GM21786 (cell line): ENCODE data around the gene RBBP6.
"Not testable (repeated sequence)": the region's sequence is repeated elsewhere in the genome, so short reads cannot be mapped to it uniquely, and the experiment has no call there.

ENCODE experiments used
- ATAC-seq: cut with Tn5 transposase; IDR thresholded peaks from one replicate; pipeline ENCODE4 v1.9.1; 2021; ENCODE audit not compliant: unreplicated experiment

The RBBP6 gene, protein sequence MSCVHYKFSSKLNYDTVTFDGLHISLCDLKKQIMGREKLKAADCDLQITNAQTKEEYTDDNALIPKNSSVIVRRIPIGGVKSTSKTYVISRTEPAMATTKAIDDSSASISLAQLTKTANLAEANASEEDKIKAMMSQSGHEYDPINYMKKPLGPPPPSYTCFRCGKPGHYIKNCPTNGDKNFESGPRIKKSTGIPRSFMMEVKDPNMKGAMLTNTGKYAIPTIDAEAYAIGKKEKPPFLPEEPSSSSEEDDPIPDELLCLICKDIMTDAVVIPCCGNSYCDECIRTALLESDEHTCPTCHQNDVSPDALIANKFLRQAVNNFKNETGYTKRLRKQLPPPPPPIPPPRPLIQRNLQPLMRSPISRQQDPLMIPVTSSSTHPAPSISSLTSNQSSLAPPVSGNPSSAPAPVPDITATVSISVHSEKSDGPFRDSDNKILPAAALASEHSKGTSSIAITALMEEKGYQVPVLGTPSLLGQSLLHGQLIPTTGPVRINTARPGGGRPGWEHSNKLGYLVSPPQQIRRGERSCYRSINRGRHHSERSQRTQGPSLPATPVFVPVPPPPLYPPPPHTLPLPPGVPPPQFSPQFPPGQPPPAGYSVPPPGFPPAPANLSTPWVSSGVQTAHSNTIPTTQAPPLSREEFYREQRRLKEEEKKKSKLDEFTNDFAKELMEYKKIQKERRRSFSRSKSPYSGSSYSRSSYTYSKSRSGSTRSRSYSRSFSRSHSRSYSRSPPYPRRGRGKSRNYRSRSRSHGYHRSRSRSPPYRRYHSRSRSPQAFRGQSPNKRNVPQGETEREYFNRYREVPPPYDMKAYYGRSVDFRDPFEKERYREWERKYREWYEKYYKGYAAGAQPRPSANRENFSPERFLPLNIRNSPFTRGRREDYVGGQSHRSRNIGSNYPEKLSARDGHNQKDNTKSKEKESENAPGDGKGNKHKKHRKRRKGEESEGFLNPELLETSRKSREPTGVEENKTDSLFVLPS (N-terminal part only)

DNA sequence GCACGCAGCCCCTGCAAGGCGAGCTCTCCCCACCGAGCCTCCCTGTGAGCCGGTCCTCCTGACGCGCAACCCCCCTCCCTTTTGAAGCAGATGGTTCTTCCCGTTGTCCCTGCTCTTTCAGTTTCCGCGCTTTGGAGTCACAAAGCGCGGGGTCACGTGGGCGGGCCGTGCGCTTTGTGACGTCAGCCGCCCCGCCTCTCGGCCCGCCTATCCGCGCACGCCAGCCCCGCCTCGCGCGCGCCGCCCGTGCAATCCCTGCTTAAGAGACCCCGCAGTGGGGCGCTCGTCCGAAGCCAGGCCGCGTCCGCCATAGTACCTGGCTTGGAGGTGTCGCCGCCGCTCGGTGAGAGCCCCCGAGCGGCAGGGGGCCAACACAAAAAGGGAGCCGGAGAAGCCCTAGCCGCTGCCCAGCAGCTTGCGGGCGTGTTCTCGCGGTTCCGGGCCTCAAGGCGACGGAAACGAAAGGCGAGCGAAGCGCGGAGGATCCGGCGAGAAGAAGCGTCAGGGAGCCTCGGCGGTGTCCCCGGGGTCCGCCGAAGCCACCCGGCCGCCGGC, at the start of gene RBBP6:
RBBP6 (plus strand) TSS at position 272 of the 555 bp plus-strand sequence. CDS start 1,061 bp downstream, outside the sequence.
- ATAC-seq: peak; percentile 85

DNA sequence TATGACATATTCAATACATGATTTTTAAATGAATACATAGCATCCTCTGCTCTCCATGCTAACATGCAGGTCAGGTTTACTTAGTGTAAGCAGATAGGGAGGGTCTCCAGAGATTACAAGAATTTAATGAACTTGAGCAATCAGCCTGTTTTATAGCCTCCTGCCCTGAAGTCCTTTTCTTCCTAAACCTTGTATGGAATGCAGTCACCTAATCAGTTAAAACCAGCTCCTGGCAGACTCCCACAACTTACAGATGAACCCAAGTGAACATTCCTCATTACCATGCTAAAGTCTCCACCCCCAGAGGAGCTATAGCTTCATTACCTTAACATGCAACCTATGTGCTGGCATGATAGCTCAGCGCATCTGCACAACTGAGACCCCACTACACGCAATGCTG, 48.5 kb upstream of the RBBP6 start:
- no peak for ATAC-seq

DNA sequence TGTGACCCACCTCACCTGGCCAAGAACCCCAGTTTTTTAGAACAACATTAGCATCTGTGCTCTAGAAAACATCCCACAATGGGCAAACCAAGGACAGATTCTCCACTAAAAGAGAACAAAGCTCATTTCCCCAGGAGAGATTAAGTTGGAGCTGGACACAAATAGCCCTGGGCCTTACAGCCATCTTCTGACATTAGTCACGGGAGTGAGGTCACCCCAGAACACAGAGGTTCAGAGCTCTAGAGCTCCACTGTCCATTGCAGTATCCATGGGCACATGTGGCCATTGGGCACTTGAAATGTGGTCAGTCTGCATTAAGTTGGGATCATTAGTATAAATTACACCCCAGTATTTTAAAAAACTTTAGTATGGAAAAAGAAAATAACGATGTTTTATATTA, 47.6 kb upstream of the RBBP6 start:
- no peak for ATAC-seq

DNA sequence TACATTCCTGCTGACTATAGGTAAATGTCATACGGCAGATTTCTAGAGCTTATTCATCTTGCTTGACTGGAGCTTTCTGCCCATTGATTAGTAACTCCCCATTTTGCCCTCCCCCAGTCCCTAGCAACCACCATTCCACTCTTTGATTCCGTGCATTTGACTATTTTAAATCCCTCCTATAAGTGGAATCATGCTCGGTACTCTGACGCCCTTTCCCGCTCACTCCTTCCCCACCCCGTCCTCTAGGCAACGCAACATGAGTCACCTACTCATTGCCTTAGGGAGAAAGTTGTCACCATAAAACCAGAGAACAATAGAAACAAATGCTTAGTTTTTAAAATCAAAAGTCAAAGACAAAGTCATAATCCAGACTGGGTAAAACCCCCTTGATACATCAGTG, 45.5 kb upstream of the RBBP6 start:
- no peak for ATAC-seq

DNA sequence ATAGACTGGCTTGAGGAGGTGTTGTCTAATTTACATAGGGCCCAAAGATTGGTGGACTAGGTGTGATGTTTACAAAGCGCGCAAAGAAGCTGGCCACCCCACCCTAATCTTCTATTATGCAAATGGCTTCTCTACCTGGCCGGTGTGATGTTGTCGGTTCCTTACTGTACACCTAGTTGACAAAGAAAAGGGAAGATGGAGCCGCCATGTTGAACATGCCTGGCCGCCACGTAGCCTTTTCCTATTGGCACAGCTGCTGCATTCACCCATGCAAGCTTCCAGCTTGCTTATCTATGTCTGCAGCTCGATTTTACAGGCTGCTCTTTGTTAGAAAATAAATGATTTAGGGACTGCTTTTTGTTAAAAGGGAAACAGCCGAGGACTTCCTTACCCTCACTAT, 44.2 kb upstream of the RBBP6 start:
- not testable (repeated sequence) for ATAC-seq

DNA sequence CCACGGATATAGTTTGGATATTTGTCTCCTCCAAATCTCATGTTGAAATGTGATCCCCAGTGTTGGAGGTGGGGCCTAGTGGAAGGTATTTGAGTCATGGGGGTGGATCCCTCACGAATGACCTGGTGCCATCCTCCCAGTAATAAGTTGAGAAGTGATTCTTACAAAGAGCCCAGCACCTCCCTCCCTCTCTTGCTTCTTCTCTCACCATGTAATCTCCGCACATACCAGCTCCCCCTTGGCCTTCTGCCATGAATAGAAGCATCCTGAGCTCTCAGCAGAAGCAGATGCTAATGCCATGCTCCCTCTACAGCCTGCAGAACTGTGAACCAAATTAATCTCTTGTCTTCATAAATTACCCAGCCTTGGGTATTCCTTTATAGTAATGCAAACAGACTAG, 41.9 kb upstream of the RBBP6 start:
- ATAC-seq: no peak

DNA sequence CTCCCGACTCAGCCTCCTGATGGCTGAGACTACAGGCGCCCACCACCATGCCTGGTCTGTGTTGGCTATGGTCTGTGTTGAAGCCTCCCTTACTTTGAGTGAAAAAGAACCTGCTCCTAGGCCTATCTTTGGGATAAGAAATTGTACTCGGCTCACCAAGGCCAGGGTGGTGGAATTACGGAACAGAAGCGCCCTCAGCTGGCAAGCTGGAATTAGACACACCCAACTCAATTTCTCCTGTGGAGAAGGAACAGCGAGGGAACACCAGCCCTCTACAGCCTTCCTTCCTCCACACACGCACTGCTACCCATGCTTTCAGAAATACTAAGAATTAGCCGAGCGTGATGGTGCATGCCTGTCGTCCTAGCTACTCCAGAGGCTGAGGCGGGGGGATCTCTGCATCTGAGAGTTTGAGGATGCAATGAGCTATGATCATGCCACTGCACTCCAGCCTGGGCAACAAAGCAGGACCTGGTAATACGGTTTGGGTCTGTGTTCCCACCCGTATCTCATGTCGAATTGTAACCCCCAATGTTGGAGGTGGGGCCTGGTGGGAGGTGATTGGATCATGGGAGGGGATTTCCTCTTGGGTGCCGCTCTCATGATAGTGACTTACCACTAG, 40.1 kb upstream of the RBBP6 start:
- ATAC-seq: no peak

DNA sequence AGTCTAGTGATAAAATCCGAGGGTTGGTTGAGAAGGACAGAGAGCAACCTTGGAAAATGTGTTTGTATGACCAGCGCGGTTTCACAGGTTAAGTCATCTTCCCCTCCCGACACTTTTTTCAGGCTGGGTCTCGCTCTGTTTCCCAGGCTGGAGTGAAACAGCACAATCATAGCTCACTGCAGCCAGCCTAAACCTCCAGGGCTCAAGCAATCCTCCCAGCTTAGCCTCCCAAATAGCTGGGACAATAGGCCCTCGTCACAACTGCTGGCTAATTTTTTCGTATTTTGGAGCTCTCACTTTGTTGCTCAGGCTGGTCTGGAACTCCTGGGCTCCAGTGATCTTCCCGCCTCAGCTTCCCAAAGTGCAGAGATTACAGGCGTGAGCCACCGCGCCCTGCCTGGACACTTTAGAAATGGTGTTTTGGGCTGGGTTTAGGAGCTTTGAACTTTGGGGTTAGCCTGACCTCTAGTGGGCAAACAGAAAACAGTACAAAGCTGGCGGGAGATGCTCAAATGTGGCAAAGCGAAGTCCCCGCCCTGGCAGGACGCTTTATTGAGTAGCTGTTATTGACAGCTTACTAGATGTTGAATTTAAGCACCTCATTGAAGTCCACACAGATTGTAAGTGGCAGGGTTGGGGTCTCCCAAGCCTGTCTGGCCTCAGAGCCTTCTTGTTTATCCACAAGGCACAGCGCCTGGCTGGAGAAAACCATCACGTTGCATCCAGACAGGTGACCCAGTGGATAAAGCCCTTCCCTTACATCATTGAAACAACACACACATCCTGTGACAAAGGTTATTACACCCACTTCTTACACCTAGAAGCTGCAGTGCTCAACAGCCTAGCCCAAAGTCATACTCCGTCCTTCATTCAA, 34.7 kb upstream of the RBBP6 start:
- peak; percentile 55 for ATAC-seq

DNA sequence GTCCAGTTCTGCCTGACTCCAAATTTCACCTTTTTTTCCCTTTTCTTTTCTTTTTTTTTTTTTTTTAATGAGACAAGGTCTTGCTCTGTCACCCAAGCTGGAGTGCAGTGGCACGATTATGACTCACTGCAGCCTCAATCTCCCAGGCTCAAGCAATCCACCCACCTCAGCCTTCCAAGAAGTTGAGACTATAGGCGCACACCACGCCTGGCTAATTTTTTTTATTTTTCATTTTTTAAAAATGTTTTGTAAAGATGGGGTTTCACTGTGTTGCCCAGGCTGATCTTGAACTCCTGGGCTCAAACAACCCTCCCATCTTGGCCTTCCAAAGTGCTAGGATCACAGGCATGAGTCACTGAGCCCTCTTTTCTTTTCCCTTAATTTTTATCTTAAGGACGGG, 33.4 kb upstream of the RBBP6 start:
- no peak for ATAC-seq

DNA sequence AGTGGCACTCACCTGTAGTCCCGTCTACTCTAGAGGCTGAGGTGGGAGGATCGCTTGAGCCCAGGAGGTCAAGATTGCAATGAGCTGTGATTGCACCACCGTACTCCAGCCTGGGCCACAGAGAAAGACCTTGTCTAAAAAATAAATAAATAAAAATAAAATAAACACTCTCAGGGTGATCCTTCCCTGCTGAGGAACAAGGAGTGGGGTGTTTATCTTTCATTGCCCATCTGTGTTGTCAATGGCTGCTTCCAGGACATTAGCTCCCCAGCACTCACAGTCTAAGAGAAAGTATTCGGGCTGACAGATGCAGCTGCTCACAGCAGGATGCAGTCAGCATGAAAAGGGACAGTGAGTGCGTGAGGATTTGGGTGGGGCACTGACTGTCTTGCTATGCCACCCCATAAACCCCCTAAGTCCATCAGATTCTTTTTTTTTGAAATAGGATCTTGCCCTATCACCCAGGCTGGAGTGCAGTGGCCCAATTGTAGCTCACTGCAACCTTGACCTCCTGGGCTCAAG, 31.3 kb upstream of the RBBP6 start:
- ATAC-seq: no peak

DNA sequence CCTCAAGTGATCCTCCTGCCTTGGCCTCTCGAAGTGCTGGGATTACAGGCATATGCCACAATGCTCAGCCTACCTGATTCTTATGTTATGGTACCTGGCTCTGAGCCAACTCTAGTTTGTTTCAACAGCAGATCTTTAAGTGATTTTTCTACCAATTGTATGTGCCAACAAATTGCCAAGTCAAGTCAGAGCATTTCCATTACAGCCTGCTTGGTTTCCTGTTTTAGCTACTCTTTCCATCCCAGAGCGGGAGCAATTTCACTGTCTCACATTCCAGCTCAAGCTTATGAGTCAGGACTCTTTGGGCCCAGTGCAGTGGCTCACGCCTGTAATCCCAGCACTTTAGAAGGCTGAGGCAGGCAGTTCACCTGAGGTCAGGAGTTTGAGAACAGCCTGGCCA, 30.8 kb upstream of the RBBP6 start:
- ATAC-seq: no peak

DNA sequence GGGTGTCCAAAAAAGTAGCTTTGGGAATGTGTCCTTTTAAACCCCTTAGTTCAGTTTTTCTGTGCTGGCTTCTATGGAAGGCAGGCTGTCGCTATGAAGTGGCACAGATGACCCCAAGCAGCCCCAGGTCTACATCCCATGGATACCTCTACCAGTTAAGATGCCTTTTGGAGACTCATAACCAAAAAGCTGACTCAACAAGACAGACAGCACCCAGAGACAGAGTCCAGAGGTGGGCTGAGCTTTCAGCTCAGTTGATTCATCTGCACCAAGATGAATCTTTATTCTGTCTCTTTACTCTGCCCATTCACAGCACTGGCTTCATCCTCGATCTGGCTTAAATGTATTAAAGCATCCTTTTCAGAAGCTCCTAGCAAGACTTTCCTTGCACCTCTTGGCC, 29.8 kb upstream of the RBBP6 start:
- ATAC-seq: no peak

DNA sequence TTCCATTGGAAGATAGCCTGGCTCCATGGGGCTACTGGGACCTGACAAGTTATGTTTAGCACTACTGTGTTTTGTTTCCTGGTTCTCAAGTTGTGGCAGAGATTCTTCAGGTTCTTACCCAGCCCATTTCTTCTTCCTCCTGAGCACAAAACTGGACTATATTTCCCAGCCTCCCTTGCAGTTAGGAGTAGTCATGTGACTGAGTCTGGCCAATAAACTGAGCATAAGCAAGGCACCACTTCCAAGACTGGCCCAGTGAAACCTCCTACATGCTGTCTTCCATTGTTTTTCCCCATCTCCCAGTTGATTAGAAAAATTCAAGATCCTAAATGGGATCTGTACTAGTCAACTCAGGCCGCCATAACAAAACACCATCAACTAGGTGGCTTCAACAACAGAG, 28.2 kb upstream of the RBBP6 start:
- no peak for ATAC-seq

DNA sequence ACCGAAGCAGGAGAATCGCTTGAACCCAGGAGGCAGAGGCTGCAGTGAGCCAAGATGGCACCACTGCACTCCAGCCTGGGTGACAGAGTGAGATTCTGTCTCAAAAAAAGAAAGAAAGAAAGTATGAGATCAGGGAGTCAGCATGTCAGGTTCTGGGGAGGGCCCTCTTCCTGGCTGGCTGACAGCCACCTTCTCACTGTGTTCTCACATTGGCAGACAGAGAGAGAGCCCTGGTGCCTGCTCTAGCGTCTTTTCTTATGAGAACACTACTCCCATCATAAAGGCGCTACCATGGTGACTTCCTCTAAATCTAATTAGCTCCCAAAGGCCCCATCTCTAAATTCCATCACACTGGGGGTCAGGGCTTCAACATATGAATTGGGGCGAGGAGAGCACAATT, 27.6 kb upstream of the RBBP6 start:
- no peak for ATAC-seq

DNA sequence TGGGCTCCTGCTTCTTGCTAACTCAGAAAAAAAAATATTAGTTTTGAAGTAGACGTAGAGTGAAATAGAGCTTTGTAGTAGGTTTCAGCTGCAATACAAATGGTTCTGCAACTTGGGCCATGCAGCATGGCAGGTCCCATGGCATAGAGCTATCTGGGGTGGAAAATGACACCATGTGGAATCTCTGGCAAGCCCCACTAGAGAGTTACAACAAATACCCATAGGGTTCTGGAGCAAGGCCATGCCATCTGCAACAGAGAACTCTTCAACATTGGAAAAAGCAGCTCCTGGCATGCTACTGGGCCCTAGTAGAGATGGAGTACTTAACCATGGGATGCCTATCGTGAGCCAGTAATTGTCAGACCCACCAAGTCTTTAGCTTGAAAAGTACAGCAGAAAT, 25.3 kb upstream of the RBBP6 start:
- no peak for ATAC-seq

DNA sequence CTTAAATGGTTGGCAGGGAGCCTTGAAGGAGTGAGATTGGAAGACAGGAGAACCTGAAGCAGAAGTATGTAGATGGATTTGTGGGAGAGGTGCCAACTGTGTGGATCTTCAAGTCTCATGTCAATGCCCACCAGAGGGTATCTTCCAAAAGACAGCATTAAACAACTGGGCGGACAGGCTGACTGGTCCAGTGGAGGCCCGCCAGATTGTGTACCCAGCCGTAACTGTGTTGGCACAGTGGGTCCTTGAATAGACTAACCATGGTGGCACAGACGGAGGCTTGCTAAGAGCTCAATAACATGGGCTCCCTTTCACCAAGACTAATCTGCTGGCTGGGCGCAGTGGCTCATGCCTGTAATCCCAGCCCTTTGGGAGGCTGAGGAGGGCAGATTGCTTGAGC, 24.2 kb upstream of the RBBP6 start:
- ATAC-seq: no peak

DNA sequence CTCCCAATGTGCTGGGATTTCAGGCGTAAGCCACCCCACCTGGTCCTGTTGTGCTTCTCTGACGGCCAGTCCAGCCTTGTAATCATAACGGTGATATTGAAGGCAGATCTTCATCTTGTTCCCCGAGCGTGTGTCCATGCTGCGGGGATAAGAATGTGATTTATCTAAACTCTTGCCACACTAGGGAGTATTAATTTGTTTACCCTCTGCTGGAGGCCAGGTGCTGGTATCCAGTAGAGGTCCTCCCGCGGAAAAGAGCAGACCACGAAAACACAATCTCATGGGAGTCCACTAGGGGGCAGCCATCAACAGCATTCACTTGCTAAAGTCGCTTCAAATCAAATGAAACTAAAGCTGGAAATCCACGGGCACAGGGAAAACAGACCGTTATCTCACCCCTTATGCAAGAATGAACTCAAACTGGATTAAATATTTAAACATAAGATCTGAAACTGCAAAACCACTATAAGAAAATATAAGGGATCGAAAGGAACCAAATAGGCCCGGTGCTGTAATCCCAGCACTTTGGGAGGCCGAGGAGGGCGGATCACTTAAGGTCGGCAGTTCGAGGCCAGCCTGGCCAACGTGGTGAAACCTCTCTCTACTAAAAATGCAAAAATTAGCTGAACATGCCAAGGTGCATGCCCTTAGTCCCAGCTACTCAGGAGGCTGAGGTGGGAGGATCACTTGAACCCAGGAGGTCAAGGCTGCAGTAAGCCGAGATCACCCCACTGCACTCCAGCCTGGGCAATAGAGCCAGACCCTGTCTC, 22.3 kb upstream of the RBBP6 start:
- no peak for ATAC-seq

DNA sequence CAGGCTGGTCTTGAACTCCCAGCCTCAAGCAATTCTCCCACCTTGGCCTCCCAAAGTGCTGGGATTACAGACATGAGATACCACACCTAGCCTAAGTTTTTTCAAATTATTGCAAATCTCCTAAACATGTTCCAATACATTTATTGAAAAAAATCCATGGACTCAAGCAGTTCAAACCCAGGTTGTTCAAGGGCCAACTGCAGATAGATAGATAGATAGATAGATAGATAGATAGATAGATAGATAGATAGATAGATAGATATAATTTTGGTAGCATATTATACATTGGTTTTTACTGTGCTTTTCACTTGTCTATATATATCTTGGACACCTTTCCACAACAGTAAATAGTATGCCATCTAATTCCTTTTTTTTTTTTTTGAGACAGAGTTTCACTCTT, 20.9 kb upstream of the RBBP6 start:
- ATAC-seq: no peak

DNA sequence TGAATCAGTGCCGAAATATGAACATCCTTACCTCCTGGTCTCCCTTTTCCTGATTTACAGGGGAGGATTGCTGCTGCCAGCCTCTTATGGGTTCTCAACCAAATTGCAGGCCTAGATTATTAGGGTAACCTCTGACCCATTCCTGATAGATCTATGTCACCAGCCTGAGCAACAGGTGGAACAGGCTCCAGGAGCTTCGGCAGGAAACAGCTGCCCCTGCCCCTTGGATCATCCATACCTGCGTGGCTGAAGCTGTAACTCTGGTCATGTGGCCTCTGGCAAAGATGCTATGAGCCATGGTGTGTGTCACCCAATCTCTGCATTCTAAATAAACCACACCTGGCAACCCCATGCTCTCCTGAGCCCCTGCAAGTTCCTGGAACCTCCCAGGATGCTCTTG, 18.4 kb upstream of the RBBP6 start:
- ATAC-seq: no peak
